Activated T-cell treated with anti-CD3 and anti-CD28 coated beads for 4 hours (primary cell): Measurements from ENCODE around the gene PWP1.
A peak's percentile ranks its signal among the peaks of the same experiment; 100 is the strongest.

Experiments used
- DNase-seq: peaks from one replicate; pipeline ENCODE4 v3.0.0-alpha.2; 2020

The PWP1 gene

GRCh38 chr12:107736914-107737313 is 51.3 kb downstream of the PWP1 start:
- DNase-seq: no peak

- DNase-seq: no peak
Measured at GRCh38 chr12:107748472-107748871, 62.9 kb downstream of the PWP1 start.

DNA sequence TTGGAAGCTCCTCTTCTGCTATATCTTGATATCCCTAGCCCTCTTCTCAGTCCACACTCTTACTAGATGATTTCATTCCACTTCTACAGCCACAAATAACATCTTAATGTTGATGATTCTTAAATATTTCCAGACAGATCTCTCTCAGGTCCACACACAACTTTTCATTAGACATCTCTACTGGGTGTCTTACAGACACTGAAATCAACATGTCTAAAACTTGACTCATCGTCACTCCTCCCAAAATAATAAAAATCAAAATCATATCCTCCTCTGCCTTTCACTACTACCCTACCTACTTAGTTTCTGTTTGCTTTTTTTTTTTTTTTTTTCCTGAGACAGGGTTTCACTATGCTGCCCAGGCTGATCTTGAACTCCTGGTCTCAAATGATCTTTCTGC is 63.5 kb downstream of the PWP1 start:
- DNase-seq: no peak

DNA sequence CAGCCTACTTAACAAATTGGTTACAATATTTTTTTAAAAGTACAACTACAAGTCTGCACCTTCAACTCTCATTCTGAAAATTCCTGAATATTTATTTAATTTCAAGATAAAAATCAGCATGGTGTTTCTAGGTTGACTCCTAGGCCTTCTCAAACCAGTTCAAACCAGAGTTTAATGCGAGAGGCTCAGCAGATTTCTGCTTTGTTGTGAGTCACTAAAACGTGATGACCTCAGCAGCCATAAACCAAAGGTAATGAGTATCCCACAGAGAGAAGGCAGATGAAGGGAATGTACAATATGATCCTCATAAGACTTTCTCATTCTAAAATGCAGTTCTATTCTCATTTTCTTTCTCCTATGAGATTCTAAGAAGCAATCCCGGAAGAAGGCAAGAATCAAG is 73.8 kb downstream of the PWP1 start:
- DNase-seq: peak; percentile 5

- peak; percentile 5 for DNase-seq
Measured at GRCh38 chr12:107760207-107760808, 74.7 kb downstream of the PWP1 start.

DNA sequence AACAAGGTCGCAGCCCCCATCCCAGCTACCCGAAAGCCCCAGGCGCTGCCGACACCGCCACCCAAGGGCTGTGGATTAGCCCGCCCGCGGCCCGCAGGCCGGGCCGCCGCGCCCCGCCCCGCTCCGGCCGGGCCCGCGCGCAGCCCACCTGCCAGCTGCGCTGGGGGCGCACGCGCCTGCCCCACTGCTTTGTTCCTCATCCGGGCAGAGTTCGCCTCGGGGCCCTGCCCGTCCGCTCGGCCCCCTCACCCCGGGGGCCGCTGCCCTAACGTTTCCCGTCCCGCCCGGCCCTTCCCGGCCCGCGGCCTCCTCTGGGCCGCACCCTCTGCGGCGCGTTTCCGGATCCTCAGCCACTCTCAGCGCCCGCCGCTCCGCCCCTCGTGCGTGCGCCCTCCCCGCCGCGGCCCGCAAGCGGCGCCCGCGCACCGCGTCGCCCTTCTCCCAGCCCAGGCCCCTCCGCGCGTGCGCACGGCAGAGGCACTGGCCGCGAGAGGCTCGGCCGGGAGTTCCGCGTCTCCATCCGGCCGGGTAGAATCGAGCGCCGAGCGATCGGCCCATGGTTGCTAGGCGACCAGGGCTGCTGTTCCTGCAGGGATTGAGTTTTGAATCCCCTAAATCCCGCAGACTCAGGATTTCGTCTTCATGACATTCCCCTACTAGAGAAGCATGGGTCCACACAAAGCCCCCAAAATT is 75.4 kb downstream of the PWP1 start, which contains the start of gene PRDM4:
PRDM4 (minus strand) TSS at position 329 of the 693 bp plus-strand sequence. CDS start 622 bp downstream, outside the sequence.
- peak; percentile 72 for DNase-seq

DNA sequence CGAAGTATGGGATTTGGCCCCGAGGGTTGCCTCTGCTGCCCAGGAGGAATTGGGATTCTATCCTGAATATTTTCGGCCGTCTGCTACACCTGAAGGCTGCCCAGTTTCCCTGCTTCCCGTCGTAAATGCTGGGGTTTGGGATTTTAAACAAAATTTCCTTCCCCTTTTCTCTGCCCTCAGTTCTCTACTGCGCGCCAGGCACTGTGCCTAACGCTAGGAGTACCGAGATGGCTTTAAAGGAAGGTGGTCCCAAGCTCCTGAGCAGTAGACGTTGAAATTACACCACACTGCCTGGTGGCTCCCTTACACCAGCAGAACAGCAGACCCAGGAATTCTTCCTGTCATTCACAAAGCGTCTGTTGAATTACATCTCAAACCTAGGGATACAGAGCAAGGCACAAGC is 75.9 kb downstream of the PWP1 start:
- peak; percentile 3 for DNase-seq
